Heart left ventricle (tissue), 16 donors: ENCODE results near the gene SSUH2. TPM values are rescaled to one million over a fixed set of nuclear protein-coding genes. Genes with fewer than 3 reads are reported as not detected.
"Not testable (repeated sequence)": the region's sequence is repeated elsewhere in the genome, so short reads cannot be mapped to it uniquely, and the experiment has no call there.

Experiments used
- ATAC-seq, 4 donors: fragments of 200-7000 bp; cut with Tn5 transposase; one replicate each; pipeline ENCODE4 v1.9.1; 2020 to 2022; ENCODE audit warnings: moderate library complexity in 4 of 4, mild to moderate bottlenecking in 3 of 4, moderate number of reproducible peaks in 1 of 4
- DNase-seq, 5 donors: peaks; one replicate each; pipeline ENCODE4 v3.0.0-alpha.2; 2020
- H3K27ac ChIP-seq, 12 donors: fragments of 200-600 bp; sonication (generic) in 4 of 12; one replicate each; pipeline versions ENCODE4 v1.5.0 to v1.8.0; 2016 to 2022; ENCODE audit warnings: mild to moderate bottlenecking in 2 of 12
- H3K27me3 ChIP-seq, 9 donors: fragments of 200-600 bp; sonication (generic) in 2 of 9; one replicate each; pipeline versions ENCODE4 v1.5.1 to v1.8.0; 2016 to 2022; ENCODE audit warnings: mild to moderate bottlenecking in 3 of 9
- H3K36me3 ChIP-seq, 9 donors: fragments of 200-600 bp; sonication (generic) in 2 of 9; one replicate each; pipeline versions ENCODE4 v1.5.0 to v1.8.0; 2018 to 2022; ENCODE audit warnings: mild to moderate bottlenecking in 2 of 9
- H3K4me1 ChIP-seq, 12 donors: fragments of 200-600 bp; sonication (generic) in 4 of 12; one replicate each; pipeline versions ENCODE4 v1.5.0 to v1.8.0; 2016 to 2022; ENCODE audit warnings: mild to moderate bottlenecking in 3 of 12
- H3K4me3 ChIP-seq, 12 donors: fragments of 200-600 bp; sonication (generic) in 4 of 12; one replicate each; pipeline versions ENCODE4 v1.5.0 to v1.8.0; 2017 to 2022; ENCODE audit warnings: mild to moderate bottlenecking in 9 of 12, moderate library complexity in 4 of 12
- H3K9me3 ChIP-seq, 12 donors: fragments of 200-600 bp; sonication (generic) in 4 of 12; one replicate each; pipeline versions ENCODE4 v1.5.0 to v1.8.0; 2016 to 2022; ENCODE audit warnings: mild to moderate bottlenecking in 1 of 12
- POLR2A ChIP-seq, 2 donors: fragments of 450-650 bp; IDR thresholded peaks; one replicate each; pipeline ENCODE4 v1.6.1; 2017; ENCODE audit warnings: antibody characterized with exemption in 2 of 2, mild to moderate bottlenecking in 2 of 2, moderate library complexity in 2 of 2
- WGBS, 4 donors: extraction: QIAGEN DNeasy Blood & Tissue Kit in 2 of 4; methylation state at CpG; one replicate each; pipeline versions ENCODE4 v1.1.5 to v1.1.7; 2013 to 2018; 5-methylcytosine and 5-hydroxymethylcytosine counted together
- intact Hi-C, 10 donors: fragments of 100-400 bp; cut with DNase I; formaldehyde crosslinking; loops; one replicate each; pipeline versions ENCODE4 v1.11.1 to v1.14.2; 2022
- long read RNA-seq, 3 donors: library from polyadenylated mRNA; unstranded; transcript quantifications; one replicate each; pipeline ENCODE4 v2.0.0, GENCODE V29; 2020 to 2021
- polyA plus RNA-seq, 2 donors: library from polyadenylated mRNA; stranded (reverse); fragments of 200-250 nt; gene quantifications; one replicate each; pipeline ENCODE4 v1.2.3, GENCODE V29; 2013
- total RNA-seq, 9 donors: library from RNA; depleted of rRNA in 2 of 9; stranded (reverse); fragments of >200 nt in 2 of 9; fragmentation: NEBNext Ultra II Directional in 3 of 9; extraction: Animal tissue kit (Norgen Biotek cat#: 25700) in 3 of 9; gene quantifications; one replicate each; pipeline versions ENCODE4 v1.1.0 to v1.2.4, GENCODE V29; 2016 to 2023
- TF ChIP-seq, protein P1 (sequence below), 12 donors: fragments of 200-600 bp; sonication (generic) in 4 of 12; IDR thresholded peaks; one replicate each; pipeline versions ENCODE4 v1.5.0 to v1.8.0; 2018 to 2022; ENCODE audit warnings: antibody characterized with exemption in 12 of 12, mild to moderate bottlenecking in 5 of 12
- donor health status: ischemic (EF 13 %, LVEDD 7.1; RV severe dilation, severe dysfunction).
- donor health status: healthy with polysubstance abuse.
- donor health status: DM: no; HTN: yes; CAD: no.
- donor health status: DM: no; HTN: no; CAD: no.
- donor health status: ischemic (EF 25% LVEDD 6.9; RV normal size, moderate dysfunction).
- donor health status: ischemic (EF 25% LVEDD 5.7; RV mildly dilated, moderate dysfunction).
- donor health status: healthy.
- donor health status: DM: yes; HTN: yes; CAD: no.
- donor health status: ischemic (EF 35%, LVEDD 5.7; RV mildly dilated, moderate dysfunction).
- donor health status: nonischemic (EF 11% LVEDD 7.7; RV severe dilation, severe dysfunction).
- donor health status: DM: yes; HTN: yes; CAD: no.
- donor health status: PGD.
- donor health status: ischemic (EF 29% LVEDD 5.4; RV normal size, mild dysfunction).
- donor health status: nonischemic (EF 23%, LVEDD 6.1; RV moderate dilation, normal function).

The SSUH2 gene, protein sequence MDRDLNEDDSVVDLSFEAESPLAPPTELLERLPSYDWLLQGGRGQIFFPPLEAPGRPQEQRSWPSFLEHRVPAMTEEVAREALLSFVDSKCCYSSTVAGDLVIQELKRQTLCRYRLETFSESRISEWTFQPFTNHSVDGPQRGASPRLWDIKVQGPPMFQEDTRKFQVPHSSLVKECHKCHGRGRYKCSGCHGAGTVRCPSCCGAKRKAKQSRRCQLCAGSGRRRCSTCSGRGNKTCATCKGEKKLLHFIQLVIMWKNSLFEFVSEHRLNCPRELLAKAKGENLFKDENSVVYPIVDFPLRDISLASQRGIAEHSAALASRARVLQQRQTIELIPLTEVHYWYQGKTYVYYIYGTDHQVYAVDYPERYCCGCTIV
- total RNA-seq: 1 to 10 TPM in 5 of 9 donors, under 1 TPM in 3, not detected in 1; 0.68 to 5.3 (median 1.3) TPM
- 1 to 10 TPM in 1 of 2 donors, under 1 TPM in 1; 0.33 to 2.9 TPM for polyA plus RNA-seq
- long read RNA-seq, donor 1, partial matches to known transcripts: 1 of 2 reads
- long read RNA-seq, donor 1, other reads (novel, unspliced or antisense): 1 of 2 reads
- long read RNA-seq, donor 2, partial matches to known transcripts: 0 of 6 reads
- long read RNA-seq, donor 2, other reads (novel, unspliced or antisense): 3 of 6 reads
- long read RNA-seq, donor 3, partial matches to known transcripts: 0 of 3 reads
- long read RNA-seq, donor 3, other reads (novel, unspliced or antisense): 3 of 3 reads

DNA sequence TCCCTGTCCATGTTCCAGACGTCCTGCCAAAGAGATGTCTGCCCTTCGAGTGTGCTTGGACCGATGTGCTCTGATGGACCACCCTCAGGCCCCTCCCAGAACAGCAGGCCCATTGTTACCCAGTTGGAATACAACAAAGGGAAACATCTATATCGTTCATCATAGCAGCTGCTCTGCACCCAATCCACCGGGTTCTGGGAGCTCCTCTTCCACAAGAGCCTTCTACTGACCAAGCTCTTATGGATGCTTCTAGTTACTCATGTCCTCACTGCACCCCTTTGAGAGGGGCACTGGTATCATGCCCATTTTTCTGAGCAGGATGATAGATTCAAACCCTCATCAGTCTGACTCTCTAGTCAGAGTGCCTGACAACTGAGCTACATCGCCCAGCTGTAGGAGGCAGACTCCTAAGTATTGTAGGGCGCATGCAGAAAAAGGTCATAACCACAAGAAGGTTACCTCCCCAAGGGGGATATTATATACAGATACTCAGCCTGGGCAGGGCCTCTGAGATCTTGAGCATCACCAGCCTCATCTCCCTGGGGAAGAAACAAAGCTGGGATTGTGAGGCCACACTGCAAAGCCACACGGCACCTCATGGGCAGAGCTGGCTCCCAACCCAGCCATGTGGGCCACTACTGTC, at the start of gene SSUH2:
SSUH2 (minus strand) TSS at position 51 of the 643 bp plus-strand sequence; CDS start at position 11, 40 bp downstream.
- H3K4me3 ChIP-seq: peak within 1 kb of the TSS in 3 of 12 donors; percentile 12 to 30 (median 24)
- 68 to 79% (median 73%) methylated on average over 8 of the region's 8 CpGs for WGBS, 4 donors

DNA sequence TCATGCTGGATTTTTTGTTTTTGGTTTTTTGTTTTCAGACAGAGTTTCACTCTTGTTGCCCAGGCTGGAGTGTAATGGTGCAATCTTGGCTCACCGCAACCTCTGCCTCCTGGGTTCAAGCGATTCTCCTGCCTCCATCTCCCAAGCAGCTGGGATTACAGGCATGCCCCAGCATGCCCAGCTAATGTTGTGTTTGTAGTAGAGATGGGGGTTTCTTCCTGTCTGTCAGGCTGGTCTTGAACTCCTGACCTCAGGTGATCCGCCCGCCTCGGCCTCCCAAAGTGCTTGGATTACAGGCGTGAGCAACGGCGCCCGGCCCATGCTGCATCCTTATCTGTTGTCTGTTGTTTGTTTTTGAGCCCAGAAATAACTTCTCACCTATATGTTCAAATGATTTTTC, 46.7 kb upstream of the SSUH2 start:
- H3K36me3 ChIP-seq, ATAC-seq, H3K27ac ChIP-seq, intact Hi-C loops, H3K4me1 ChIP-seq, H3K9me3 ChIP-seq, DNase-seq, H3K4me3 ChIP-seq, H3K27me3 ChIP-seq: not testable (repeated sequence)
- 83 to 93% (median 90%) methylated on average over 9 of the region's 9 CpGs for WGBS, 4 donors

More for the DNA sequence above, at the start of gene SSUH2:
- no peaks in the 10 kb centered on the region for H3K4me1 ChIP-seq
- H3K27me3 ChIP-seq: no peaks in the 10 kb centered on the region
- no peak for ATAC-seq
- H3K9me3 ChIP-seq: no peaks in the 10 kb centered on the region
- intact Hi-C loops: no loop called here
- DNase-seq: no peak
- H3K36me3 ChIP-seq: no peaks in the 10 kb centered on the region
- peak within 1 kb of the TSS in 6 of 12 donors; percentile 2 to 79 (median 26) for H3K27ac ChIP-seq
- TF ChIP-seq, protein P1, sequence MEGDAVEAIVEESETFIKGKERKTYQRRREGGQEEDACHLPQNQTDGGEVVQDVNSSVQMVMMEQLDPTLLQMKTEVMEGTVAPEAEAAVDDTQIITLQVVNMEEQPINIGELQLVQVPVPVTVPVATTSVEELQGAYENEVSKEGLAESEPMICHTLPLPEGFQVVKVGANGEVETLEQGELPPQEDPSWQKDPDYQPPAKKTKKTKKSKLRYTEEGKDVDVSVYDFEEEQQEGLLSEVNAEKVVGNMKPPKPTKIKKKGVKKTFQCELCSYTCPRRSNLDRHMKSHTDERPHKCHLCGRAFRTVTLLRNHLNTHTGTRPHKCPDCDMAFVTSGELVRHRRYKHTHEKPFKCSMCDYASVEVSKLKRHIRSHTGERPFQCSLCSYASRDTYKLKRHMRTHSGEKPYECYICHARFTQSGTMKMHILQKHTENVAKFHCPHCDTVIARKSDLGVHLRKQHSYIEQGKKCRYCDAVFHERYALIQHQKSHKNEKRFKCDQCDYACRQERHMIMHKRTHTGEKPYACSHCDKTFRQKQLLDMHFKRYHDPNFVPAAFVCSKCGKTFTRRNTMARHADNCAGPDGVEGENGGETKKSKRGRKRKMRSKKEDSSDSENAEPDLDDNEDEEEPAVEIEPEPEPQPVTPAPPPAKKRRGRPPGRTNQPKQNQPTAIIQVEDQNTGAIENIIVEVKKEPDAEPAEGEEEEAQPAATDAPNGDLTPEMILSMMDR (IDR thresholded peaks at IDR 0.05): no peak
- TF ChIP-seq POLR2A (IDR thresholded peaks at IDR 0.05): no peak

DNA sequence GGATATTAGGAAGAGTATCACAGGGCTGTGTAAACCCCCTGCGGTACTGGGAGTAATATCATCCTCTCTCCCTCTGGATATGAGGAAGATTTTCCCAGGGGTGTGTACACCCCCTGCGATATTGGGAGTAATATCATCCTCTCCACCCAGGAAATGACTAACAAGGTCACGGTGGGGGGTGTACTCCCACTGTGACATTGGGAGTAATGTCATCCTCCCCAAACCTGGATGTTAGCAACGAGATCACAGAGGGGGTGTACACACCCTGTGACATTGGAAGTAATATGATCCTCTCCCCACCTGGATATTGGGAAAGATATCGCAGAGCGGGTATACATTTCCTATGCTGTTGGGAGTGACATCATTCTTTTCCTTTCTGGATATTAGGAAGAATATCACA, 40.4 kb upstream of the SSUH2 start:
- H3K36me3 ChIP-seq, intact Hi-C loops, H3K27me3 ChIP-seq, H3K9me3 ChIP-seq, H3K27ac ChIP-seq, H3K4me1 ChIP-seq, ATAC-seq, H3K4me3 ChIP-seq, DNase-seq: not testable (repeated sequence)
- WGBS, 4 donors: 75 to 88% (median 81%) methylated on average over 6 of the region's 6 CpGs

DNA sequence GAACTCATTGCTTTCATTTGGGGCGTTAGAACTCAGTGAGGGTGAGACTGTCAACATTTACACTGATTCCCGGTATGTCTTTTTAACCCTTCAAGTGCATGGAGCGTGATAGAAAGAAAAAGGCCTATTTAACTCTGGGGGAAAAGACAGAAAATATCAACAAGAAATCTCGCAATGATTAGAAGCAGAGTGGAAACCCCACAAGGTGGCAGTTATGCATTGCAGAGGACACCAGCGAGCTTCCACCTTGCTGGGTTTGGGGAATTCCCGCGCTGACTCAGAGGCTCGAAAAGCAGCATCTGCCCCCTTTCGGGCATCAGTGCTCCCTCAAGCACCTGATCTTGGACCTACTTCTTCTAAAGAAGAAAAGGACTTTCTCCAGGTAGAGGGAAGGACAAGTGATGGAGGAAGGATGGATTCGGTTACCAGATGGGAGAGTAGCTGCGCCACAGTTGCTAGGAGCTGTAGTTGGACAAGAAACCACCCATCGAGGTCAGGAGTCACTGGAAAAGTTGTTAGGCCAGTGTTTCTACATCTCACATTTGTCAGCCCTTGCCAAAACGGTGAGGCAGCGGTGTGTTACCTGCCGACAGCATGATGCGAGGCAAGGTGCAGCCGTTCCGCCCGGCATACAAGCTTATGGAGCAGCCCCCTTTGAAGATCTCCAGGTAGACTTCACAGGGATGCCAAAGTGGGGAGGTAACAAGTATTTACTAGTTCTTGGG, 38.4 kb upstream of the SSUH2 start:
- H3K36me3 ChIP-seq, H3K27ac ChIP-seq, ATAC-seq, H3K27me3 ChIP-seq, H3K9me3 ChIP-seq, intact Hi-C loops, H3K4me3 ChIP-seq, DNase-seq, H3K4me1 ChIP-seq: not testable (repeated sequence)
- 75 to 81% (median 77%) methylated on average over 18 to 19 of the region's 19 CpGs for WGBS, 4 donors

DNA sequence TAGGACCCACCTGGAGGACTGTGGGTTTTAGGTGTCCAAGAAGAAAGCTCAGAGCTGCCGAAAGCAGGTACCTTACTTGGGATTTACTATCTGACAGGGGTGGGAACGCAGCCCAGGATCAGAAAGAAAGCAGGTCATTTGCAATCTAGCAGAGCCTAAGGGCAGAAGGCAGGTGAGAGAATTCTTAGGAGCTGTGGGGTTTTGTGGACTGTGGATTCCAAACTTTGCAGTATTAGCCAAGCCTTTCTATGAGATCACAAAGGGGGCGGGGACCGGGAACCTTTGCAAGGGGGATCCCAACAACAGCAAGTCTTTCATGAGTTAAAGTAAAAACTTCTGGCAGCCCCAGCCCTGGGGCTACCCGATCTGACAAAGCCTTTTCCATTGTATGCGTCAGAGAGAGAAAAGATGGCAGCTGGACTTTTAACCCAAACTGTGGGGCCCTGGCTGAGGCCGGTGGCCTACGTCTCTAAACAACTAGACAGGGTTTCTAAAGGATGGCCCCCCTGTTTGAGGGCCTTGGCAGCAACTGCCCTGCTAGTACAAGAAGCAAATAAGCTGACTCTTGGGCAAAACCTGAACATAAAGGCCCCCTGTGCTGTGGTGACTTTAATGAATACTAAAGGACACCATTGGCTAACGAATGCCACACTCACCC, 37.4 kb upstream of the SSUH2 start:
- H3K27me3 ChIP-seq, H3K4me1 ChIP-seq, H3K9me3 ChIP-seq, H3K4me3 ChIP-seq, ATAC-seq, H3K27ac ChIP-seq, H3K36me3 ChIP-seq, DNase-seq, intact Hi-C loops: not testable (repeated sequence)
- 67 to 83% (median 73%) methylated on average over 9 of the region's 9 CpGs for WGBS, 4 donors
